HuH-7 (cell line): ENCODE measurements around the gene WDR93.
A peak's percentile ranks its signal among the peaks of the same experiment; 100 is the strongest.
"Not testable (repeated sequence)": the region's sequence is repeated elsewhere in the genome, so short reads cannot be mapped to it uniquely, and the experiment has no call there.

Source experiments
- DNase-seq: peaks from one replicate; pipeline ENCODE4 v3.0.0; 2011; ENCODE audit warnings: low spot score

WDR93 gene

DNA sequence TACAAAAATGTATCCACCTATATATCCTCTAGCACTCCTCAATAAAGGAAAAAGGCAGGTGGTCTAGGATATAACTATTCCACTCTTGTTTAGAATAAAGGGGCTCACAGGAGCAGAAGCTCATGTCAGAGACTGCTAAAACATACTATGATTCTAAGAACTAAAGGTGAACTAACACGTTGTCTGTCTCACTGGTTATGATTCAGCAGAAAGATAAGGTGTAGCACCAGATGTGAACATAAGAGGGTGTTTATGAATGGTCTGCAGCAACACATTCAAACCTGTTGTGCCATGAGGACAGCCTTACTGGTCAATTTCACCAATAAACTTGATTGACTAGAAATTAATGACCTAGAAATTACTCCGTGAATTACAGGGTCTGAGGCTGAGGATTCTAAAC, 4.6 kb upstream of the WDR93 start:
- DNase-seq: no peak

DNA sequence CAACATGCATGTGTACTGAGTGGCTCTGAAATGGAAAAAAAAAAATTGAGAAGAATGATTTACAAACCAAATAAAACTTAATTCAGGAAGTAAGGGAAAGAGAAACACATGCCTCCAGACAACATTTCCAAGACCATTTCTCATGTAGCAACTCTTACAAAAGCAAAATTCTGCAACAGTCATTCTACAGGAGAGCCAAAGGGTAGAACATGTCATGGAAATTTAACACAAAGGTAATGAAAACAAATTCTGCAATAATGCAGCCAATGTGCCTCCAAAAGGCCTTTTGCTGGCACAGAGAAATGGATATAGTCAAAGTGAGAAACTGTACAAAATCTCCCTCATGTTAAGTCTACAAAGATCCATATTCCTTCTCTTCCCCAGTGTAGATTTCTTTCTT, 4.1 kb upstream of the WDR93 start:
- no peak for DNase-seq

DNA sequence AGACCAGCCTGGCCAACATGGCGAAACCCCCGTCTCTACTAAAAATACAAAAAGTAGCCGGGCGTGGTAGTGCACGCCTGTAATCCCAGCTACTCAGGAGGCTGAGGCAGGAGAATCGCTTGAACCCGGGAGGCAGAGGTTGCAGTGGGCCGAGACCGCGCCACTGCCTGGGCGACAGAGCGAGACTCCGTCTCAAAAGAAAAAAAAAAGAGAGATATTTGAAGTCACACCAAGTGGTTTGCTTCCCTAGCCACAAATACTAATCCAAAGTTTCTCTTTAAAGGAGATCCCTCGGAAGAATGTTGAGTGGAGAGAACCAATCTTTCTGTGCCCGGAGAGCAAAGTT, 708 bp upstream of the WDR93 start:
- not testable (repeated sequence) for DNase-seq

DNA sequence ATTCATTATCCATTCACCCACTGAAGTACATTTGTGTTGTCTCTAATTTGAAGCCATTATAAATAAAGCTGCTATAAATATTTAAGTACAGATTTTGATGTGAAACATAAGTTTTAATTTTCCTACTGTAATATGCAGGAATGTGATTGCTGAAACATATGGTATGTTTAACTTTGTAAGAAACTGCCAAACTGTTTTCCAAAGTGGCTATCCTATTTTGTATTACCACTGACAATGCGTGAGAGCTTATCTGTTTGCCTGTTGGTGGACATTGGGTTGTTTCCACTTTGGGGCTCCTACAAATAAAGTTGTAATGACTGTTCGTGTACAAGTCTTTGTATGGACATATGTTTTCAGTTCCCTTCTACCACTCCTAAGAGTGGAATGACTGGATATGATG, 2.5 kb downstream of the WDR93 start:
- no peak for DNase-seq

DNA sequence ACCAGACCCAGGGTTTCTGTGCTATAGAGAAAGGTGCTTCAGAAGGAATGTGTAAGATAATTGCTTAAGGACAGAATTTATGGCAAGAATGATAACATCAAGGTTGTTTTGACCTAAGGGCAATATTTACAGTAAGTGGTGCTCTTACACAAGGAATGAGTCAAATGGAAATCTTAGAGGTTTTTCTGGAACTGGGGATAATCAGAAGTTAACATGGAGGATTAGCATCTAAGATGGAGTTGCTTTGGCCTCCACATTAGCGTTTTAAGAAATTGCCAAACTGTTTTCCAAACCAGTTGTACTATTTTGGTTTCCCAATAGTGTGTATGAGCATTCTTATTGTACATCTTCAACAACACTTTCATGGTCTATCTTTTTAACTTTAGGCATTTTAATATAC, 3.1 kb downstream of the WDR93 start:
- no peak for DNase-seq

DNA sequence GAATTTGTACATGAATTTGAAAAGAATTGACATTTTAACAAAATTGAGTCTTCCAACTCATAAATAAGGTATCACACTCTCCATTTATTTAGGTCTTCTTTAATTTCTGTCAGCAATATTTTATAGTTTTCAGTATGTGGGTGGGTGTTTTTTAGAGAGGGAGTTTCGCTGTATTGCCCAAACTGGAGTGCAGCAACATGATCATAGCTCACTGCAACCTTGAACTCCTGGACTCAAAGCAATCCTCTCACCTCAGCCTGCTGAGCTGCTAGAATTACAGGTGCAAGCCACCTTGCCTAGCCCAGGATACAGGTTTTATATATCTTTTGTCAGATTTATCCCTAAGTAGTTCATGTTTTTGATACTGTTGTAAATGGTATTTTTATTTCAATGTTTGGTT, 4.6 kb downstream of the WDR93 start:
- DNase-seq: no peak

DNA sequence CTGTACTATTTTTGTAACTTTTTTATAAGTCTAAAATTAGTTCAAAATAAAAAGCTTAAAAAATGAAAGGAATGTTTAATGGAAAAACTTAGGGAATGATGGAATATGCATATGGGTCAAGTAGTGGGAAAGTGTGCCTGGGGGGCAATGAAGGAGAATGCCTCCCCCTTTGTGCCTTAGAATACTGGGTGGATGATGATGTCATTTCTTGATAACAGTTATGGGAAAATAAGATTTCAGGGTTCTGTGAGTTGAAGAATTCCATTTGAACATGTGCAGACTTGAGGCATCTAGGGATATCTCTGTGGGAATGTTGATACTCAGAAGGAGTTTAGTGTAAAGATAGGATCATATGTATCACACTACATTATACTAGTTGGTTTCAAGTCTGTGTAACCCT, 13.8 kb downstream of the WDR93 start:
- DNase-seq: no peak

DNA sequence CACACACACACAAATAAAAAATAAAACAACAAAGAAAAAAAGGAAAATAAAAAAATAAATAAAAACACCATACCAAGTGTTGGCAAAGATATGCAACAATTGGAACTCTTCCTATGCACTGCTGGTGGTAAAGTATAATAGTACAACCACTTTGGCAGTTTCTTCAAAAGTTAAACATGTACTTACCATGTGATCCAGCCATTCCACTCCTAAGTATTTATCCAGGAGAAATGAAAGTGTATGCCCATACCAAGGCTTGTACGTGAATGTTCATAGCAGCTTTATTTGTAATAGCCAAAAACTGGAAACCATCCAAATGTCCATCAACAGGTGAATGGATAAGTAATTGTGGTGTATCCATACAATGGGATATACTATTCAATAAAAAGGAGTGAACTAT, 17.0 kb downstream of the WDR93 start:
- DNase-seq: no peak

DNA sequence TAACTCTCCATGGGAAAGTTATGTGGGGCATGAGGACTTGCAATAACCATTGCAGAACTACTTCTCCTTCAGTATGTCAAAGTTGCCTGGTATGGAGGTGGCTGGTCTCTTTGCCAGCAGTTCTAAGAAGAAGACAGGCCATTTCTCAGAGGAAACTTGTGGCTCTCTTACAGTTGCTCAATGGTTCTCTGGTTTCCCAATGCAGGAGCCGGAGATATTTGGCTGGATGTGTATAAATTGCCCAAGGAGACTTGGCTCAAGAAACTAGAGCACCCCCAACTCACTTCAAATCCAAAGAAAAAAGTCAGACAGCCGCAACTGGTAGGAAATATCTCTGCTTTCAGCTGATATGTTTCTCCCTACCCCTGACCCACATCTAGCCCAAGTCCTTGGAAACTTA, 24.2 kb downstream of the WDR93 start:
- DNase-seq: no peak

DNA sequence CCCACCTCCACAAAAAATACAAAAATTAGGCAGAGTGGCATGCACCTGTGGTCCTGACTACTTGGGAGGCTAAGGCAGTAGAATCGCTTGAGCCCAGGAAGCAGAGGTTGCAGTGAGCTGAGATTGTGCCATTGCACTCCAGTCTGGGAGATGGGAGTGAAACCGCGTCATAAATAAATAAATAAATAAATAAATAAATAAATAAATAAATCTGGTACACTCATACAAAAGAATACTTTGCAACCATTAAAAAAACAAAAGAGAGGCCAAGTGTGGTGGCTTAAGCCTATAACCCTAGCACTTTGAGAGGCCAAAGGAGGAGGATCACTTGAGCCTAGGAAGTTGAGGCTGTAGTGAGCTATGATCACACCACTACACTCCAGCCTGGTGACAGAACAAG, 32.4 kb downstream of the WDR93 start:
- no peak for DNase-seq

DNA sequence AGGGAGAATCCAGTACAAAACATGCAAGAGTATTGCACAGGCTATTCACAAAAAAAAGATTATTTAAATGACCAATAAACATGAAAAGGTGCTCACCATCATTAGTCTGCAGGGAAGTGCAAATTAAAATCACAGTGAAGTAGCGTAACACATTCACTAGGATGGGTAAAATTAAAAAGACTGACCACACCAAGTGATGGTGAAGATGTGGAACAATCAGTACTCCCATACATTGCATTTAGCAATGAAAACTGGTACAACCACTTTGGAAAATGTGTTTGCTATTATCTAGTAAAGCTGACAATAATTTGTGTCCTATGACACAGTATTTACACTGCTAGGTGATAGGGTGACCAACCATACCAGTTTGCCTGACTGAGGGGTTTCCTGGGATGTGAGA, 34.0 kb downstream of the WDR93 start:
- DNase-seq: no peak

DNA sequence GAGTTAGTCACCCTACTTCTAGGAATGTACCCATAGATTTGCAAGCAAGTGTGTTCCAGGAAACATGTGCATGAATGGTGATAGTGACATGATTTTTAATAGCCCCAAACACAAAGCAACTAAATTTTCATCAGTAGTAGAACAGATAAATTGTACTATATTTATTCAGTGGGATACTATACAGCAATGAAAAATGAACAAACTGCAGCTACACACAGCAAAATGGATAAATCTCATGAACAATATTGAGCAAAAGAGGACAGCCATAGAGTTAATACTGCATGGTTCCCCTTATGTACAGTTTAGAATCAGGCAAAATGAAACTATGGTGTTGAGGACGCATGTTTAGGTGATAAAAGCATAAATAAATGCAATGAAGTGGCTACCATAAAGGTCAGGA, 34.5 kb downstream of the WDR93 start:
- no peak for DNase-seq

DNA sequence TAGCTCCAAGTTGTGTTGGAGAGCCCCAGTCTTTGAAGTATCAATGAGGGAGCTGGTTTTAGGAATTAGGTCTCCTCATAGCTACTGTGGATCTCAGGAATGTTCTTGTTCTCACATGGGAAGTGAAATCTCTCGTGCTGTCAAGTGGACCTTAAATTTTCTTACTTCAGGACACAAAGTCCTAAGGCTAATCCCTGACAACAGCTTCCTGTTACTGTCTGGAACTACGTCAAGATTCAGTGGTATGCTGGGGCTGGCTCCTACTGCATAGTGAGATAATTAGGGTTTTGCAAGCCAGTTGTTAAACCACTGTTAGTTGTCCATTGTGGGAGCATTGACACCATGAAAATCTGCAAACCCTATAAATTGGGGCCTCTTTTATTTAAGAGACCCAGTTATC, 37.6 kb downstream of the WDR93 start:
- no peak for DNase-seq

DNA sequence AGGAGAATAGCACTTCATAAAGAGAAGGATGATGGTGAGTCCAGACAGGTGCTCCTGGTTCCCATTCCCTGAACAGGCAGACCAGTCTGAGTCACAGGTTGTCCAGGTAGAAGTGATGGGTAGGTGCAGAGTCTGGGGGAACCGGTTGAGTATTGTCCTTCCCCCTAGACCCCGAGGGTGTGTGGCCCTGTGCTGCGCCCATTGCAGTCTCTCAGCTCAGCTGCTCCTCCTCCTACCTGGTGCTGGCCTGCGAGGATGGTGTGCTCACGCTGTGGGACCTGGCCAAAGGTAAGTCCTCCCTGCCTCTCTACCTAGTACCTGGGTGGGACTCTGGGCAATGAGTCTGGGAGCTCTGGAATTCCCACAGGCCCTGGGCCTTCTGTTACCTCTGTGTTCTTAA, 40.7 kb downstream of the WDR93 start:
- DNase-seq: no peak

DNA sequence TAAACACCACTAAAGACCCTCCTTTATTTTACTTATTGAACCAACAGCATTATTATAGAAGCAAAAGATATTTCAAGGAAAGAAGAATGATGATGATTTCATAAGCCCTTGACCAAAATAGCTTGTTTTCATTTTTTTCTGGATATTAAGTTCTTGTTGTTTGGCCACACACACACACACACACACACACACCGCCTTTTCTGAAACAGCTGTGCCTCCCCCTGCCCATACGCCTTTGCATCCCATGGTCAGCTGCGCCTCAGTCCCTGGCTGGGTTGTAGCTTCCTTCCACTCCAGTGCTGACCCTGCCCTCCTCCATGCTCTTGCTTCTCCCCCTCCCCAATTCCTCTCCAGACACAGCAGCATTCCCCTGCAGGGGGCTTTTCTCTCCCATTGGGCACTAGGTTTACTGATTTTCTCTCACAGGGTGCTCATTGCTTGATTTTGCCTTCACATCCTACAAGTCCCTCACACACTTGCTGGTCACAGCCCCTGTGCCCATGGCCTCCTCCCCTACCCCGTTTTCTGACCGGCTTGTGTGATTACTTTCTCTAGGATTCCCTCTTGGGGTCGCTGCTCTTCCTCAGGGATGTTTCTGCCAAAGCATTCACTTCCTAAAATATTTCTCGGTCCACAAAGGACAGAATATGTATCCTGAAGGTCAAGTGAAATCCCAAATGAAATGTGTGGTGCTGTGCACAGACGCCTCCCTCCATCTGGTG, 42.0 kb downstream of the WDR93 start:
- DNase-seq: no peak

DNA sequence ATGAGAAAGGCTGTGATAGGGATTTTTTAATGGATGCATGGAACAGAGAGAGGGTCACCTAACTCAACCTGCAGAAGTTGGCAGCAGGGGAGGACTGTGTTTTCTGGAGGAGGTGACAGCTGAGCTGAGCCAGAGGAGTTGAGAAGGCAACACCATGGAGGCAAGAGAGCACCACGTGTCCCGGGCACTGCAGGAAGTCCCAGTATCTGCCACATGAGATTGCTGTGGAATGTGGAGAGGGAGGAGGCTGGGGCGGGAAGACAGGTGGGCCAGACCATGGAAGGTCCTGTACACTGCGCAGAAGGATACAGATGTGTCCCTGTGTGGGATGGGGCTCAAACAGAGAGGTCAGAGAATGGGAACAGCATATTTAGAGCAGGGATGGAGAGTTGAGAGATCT, 45.2 kb downstream of the WDR93 start:
- DNase-seq: no peak

DNA sequence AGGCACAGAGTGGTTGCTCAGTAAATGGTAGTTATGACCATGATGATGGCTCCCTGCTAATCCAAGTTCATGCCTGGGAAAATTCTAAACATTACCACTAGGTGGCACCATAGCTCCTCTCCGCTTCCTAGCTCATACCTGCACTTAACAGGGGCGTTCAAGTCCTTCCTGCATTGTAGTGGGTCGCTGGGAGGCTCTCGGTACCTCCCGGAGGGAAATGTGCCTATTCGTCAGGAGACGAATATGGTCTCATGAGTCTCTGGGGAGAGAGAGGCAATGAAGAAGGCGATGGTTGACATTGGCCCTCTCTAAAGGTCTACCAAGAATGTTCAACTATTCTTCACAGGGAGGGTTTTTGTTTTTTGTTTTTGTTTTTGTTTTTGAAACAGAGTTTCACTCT, 49.5 kb downstream of the WDR93 start:
- peak; percentile 93 for DNase-seq

DNA sequence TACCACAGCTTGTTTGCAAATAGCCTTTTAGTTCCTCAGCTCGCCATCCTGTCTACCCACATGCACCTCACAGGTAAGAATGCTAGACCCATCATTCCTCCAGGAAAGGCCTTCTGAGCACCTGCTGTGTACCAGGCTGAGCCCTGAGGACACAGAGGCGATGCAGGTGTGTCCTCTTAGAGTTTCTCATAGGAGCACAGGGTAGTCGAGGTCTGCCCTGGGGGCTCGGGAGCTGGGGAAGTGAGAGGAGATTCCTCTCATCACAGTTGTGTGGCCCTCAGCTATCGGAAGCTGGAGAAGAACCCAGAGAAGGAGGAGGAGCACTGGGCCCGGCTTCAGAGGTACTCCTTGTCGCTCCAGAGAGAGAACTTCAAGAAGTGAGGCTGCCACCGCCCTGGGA, 52.4 kb downstream of the WDR93 start:
- no peak for DNase-seq

DNA sequence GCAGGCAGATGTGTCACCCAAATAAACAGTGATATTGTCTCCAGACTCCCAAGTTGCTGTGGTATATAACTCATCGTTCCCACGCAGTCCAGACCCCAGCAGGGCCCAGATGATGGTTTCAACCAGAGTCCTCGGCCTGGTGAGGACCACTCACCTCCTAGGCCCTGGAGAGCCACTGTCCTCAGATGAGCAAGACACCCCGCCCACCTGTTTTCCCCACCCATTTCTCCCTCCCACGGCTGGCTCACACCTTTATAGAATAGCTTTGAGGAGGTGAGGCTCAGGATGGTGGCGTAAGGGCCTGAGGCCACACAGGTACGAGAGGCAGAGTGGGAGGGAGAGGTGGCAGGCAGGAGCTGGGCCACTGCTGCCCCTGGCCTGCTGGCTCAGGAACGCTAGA, 53.0 kb downstream of the WDR93 start:
- no peak for DNase-seq

DNA sequence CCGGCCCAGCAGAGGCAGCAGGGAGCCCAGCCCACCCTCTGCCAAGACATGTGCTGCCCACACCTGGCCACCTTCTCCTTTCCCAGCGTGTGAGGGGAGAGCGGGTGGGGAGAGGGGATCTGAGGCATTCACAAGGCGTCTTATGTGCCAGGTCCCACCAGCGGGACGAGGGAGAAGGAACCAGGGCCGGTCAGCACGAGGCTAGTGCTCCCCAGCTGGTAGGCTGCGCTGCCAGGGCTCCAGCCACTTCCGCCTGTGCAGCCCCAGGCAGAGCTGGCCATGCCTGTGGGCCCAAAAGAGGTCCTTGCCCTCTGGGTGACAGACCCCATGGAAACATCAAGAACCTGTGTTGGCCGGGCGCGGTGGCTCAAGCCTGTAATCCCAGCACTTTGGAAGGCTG, 54.5 kb downstream of the WDR93 start:
- DNase-seq: no peak

DNA sequence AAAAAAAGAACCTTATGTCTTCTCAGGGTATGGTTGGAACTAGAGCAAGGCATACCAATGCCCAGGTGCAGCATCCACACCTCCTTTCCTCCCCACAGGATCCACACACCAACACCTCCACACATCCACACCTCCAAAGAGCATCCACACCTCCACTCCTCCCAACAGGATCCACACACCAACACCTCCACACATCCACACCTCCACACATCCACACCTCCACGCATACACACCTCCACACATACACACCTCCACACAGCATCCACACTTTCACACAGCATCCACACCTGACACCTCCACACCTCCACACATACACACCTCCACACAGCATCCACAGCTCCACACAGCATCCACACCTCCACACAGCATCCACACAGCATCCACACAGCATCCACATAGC, 55.2 kb downstream of the WDR93 start:
- DNase-seq: no peak

DNA sequence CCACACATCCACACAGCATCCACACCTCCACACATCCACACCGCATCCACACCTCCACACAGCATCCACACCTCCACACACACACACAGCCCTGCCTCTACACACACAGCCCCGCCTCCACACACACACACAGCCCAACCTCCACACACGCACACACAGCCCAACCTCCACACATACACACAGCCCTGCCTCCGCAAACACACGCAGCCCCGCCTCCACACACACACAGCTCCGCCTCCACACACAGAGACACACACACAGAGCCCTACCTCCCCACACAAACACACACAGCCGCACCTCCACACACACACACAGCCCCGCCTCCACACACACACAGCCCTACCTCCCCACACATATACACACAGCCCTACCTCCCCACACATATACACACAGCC, 55.8 kb downstream of the WDR93 start:
- no peak for DNase-seq

DNA sequence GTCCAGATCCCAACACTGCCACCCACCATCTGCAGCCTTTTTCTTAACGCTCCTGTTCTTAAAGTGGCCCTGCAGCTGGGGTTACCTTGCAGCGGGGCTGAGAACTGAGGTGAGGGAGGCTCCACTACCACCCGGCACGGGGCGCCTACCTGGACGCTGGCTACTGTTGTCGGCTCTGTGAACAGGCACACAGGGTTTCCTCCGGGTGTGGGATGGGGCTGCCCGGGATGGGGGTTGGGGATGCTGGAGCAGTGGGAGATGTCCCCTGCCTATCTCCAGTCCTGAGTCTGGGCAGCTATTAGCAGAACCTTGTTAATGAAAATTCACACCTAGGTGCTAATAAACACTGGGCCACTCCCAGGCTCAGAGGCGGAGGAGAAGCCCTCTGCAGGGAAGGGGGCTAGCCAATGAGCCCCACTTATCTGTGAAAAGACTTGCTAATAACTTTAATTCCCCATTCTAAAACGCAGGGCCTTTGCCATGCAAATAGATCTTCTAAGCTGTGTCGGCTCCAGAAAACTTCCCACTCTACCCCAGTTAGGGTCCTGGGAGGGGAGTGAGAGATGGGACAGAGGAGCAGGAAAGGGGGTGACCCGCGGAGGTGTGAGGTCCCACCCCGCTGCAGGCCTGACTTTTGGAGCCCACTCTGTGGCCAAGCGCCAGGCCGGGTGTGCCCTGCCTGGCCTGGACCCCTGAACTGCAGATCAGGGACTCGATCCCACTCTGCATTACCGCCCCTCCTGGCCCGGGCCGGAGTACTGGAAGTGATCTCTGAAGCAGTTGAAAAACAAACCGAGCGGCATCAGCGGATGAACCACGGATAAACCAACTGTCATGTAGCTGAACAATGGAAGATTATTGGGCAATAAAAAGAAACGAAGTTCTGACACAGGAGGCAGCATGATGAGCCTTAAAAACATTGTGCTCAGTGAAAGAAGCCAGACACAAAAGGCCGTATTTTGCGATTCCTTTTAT, 57.4 kb downstream of the WDR93 start:
- no peak for DNase-seq

DNA sequence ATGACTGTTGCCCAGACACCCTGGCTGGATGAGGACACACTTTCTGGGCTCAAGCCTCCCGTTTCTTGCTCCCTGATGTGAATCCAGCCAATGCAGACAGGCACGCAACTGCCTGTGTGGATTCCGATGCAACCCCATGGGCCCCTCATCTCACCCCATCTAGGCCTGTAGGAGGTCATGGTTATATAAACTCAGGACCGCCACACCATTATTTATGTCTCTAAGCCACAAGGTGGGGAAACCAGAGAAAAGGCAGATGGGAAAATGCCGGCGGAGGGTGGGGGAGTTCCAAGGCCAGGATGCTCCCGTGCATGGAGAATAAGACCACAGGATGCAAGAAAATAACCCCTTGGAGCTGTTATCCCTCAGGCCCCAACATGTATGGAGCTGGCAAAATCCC, 58.4 kb downstream of the WDR93 start:
- DNase-seq: no peak
